Heart left ventricle (tissue), 13 donors: Measurements from ENCODE around the gene MID1IP1.

Source experiments
- CTCF ChIP-seq, 12 donors: fragments of 200-600 bp; sonication (generic) in 4 of 12; IDR thresholded peaks; one replicate each; pipeline versions ENCODE4 v1.5.0 to v1.8.0; 2018 to 2022; ENCODE audit warnings: antibody characterized with exemption in 12 of 12, mild to moderate bottlenecking in 5 of 12
- POLR2A ChIP-seq, 2 donors: fragments of 450-650 bp; IDR thresholded peaks; one replicate each; pipeline ENCODE4 v1.6.1; 2017; ENCODE audit warnings: antibody characterized with exemption in 2 of 2, mild to moderate bottlenecking in 2 of 2, moderate library complexity in 2 of 2
- donor health status: ischemic (EF 13 %, LVEDD 7.1; RV severe dilation, severe dysfunction).
- donor health status: DM: no; HTN: yes; CAD: no.
- donor health status: DM: no; HTN: no; CAD: no.
- donor health status: ischemic (EF 25% LVEDD 6.9; RV normal size, moderate dysfunction).
- donor health status: ischemic (EF 25% LVEDD 5.7; RV mildly dilated, moderate dysfunction).
- donor health status: ischemic (EF 35%, LVEDD 5.7; RV mildly dilated, moderate dysfunction).
- donor health status: nonischemic (EF 11% LVEDD 7.7; RV severe dilation, severe dysfunction).
- donor health status: DM: yes; HTN: yes; CAD: no.
- donor health status: PGD.
- donor health status: ischemic (EF 29% LVEDD 5.4; RV normal size, mild dysfunction).
- donor health status: nonischemic (EF 23%, LVEDD 6.1; RV moderate dilation, normal function).

DNA sequence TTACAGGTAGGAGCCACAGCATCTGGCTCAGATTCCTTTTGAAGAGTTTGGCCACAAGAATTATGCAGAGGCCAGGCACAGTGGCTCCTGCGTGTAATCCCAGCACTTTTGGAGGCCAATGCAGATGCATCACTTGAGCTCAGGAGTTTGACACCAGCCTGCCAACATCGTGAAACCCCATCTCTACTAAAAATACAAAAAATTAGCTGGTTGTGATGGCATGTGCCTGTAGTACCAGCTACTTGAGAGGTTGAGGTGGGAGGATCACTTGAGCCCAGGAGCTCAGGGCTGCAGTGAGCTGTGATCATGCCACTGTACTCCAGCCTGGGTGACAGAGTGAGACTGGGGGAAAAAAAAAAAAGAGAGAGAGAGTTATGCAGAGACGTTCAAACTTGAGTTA is 53.0 kb downstream of the MID1IP1 start:
- no peak for TF ChIP-seq CTCF (IDR thresholded peaks at IDR 0.05)
- no peak for TF ChIP-seq POLR2A (IDR thresholded peaks at IDR 0.05)
